Adipose tissue (tissue), 3 donors: ENCODE results near the gene PARD3. TPM values are rescaled to one million over a fixed set of nuclear protein-coding genes. Genes with fewer than 3 reads are reported as not detected.

Experiments
- H3K27ac ChIP-seq: one replicate; pipeline ENCODE4 v1.5.1; 2013; ENCODE audit warnings: low read depth, low read length
- WGBS, 3 donors: extraction: QIAGEN DNeasy Blood & Tissue Kit; methylation state at CpG; one replicate each; pipeline ENCODE4 v1.1.7; 2013; 5-methylcytosine and 5-hydroxymethylcytosine counted together
- polyA plus RNA-seq, 3 donors: library from polyadenylated mRNA; stranded (reverse); fragments of 200-250 nt; gene quantifications; one replicate each; pipeline ENCODE4 v1.2.3, GENCODE V29; 2013
- donor health status: healthy with polysubstance abuse.
- donor health status: Bipolar disorder and iron deficiency.
- donor health status: healthy.

PARD3 gene
- polyA plus RNA-seq, 3 donors: 11.2 to 20.6 (median 17.2) TPM

DNA sequence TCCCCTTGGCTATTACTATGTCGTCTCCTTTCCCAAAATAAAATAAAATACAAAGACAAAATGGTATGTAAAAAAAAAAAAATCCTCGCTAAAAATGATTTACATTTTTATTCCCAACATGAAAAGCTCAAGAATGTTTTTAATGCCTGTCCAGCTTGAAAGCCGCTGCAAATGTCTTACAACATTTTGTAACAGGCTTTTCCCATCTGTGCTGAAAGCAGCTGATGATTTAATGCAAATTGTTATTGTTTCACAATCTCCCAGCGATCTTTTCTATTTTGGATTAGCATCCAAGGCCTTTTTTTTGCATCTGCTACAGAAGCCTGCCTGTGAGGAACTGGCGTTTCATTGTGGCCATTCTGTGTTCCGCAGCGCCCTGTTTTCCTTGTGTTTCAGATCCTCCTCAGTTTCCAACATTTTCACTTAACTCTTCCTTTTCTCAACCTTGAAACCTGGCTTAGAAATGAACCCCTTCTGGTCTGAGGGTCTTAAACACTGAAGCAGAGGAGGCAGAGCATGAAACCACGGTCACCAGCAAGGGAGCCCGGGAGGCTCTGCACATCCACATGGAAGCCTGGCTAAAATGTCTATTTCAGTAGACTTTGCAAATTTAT is 712.1 kb downstream of the PARD3 start:
- peak overlapping the region; percentile 67 for H3K27ac ChIP-seq
- 54 to 80% (median 64%) methylated on average over 9 of the region's 9 CpGs for WGBS, 3 donors

- peak overlapping the region; percentile 30 for H3K27ac ChIP-seq
- 50 to 80% (median 51%) methylated on average over 15 of the region's 15 CpGs for WGBS, 3 donors
Observed at GRCh38 chr10:34102237-34102673, 712.8 kb downstream of the PARD3 start.

GRCh38 chr10:34101001-34101400 is 714.1 kb downstream of the PARD3 start:
- 88 to 92% (median 92%) methylated on average over 5 of the region's 5 CpGs for WGBS, 3 donors
- H3K27ac ChIP-seq: no peak overlapping the region

DNA sequence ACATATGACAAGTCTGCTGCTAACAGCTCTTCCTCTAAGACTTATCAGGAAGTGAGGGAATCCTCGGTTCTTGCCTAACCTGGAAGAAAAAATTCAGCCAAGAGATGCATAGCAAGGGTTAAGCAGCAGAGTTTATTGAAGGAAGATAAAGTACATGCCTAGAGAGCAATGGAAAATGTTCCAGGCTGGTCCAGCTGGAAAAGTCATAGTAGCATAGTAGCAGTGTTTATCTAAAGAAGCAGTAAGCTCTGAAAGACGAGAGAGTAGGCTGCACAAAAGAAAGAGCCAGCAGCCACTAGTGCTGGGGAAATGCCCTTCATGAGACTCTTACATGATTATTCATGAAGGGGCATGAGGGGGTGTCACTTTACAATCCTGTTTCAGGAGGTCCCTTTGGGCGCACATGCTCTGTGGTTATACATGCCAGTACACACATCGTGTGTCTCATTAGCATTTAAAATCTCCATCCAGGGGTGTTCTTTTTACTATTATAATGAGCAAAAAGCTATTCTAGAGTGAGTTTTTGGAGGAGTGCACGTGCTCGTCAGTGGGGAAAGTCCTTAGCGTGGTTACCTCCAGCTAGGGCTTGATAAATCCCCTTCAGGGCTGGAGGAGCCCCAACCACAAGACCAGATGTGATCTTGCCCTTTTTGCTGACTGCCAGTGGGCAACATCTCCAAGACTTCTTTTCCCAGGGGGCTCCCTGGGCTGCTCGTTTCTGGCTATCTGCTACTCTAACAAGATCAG is 716.1 kb downstream of the PARD3 start:
- 80 to 82% (median 81%) methylated on average over 8 of the region's 8 CpGs for WGBS, 3 donors

GRCh38 chr10:34097682-34098081 is 717.4 kb downstream of the PARD3 start:
- H3K27ac ChIP-seq: no peak overlapping the region

More for the DNA sequence above, 716.1 kb downstream of the PARD3 start:
- H3K27ac ChIP-seq: no peak overlapping the region

- no peak overlapping the region for H3K27ac ChIP-seq
Observed at GRCh38 chr10:34094961-34095360, 720.1 kb downstream of the PARD3 start.

- WGBS, 3 donors: 86 to 94% (median 94%) methylated on average over 7 of the region's 7 CpGs
- H3K27ac ChIP-seq: no peak overlapping the region
Observed at GRCh38 chr10:34094146-34094696, 720.9 kb downstream of the PARD3 start.

GRCh38 chr10:34092891-34093290 is 722.2 kb downstream of the PARD3 start:
- no peak overlapping the region for H3K27ac ChIP-seq
- WGBS, 3 donors: 83 to 98% (median 94%) methylated on average over 1 of the region's 1 CpG

DNA sequence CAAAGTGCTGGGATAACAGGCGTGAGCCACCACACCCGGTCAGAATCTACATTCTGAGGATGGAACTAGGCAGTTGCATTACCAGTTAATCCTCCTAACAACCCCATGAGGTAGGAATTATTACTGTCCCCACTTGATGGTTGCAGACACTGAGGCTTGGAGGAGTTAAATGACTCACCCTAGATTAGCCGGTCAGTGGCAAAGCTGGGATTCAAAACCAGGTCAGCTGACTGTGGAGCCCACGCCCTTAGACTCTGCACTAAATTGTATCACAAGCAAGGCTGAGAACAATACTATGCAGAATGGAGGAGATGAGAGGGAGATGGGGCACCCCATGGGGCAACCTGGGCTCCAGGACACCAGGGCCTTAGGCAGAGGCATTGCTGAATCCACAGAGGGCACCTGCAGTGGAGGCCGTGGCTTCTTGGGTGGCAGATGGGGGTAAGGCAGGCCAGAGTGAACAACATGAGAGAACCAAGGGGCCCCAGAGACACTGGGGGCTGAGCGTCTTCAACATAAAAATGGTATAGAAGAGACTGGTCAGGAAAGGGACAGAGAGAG is 723.4 kb downstream of the PARD3 start:
- H3K27ac ChIP-seq: no peak overlapping the region
- 91 to 94% (median 93%) methylated on average over 6 of the region's 6 CpGs for WGBS, 3 donors

DNA sequence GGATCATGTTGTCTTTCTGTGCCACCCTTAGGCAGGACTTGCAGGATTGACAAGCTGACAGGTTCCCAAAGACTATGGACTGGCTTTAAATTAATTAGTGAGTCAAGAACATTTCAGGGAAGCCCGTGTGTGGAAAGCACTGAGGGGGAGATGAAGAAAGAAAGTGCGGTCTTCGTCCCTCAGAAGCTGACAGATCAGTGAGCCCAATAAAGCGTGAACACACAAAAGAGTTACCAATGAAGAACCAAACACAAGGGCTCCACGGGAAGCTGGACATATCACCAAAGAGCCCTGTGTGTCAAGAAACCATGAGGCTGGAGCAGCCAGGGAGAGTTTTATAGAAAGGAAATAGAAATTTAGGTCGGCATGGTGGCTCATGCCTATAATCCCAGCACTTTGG is 725.8 kb downstream of the PARD3 start:
- H3K27ac ChIP-seq: no peak overlapping the region
- 88 to 93% (median 89%) methylated on average over 6 of the region's 6 CpGs for WGBS, 3 donors

- H3K27ac ChIP-seq: no peak overlapping the region
- 92 to 97% (median 93%) methylated on average over 9 of the region's 9 CpGs for WGBS, 3 donors
Observed at GRCh38 chr10:34088208-34088794, 726.8 kb downstream of the PARD3 start.

- H3K27ac ChIP-seq: no peak overlapping the region
- 78 to 92% (median 91%) methylated on average over 3 of the region's 3 CpGs for WGBS, 3 donors
Observed at GRCh38 chr10:34087095-34087418, 728.0 kb downstream of the PARD3 start.

- no peak overlapping the region for H3K27ac ChIP-seq
- 87 to 99% (median 96%) methylated on average over 2 of the region's 2 CpGs for WGBS, 3 donors
Observed at GRCh38 chr10:34083567-34083966, 731.5 kb downstream of the PARD3 start.

DNA sequence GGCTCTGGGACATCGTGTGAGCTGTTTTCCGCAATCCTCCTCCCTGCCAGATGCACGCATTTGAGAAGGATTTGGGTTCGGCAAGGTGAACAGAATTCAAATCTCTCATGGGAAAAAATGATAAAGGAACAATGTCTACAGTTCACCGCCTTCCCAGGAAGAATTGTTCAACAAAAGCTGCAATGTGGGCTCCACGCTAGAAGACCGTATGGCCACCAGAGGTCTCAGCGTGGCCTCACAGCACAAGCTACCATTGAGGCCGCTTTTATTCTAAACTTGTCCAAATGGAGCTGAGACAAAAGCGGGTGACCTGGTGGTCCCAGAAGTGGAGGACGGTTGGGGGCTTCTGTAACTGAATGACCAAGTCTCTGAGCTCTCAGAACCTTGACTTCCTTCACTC is 733.1 kb downstream of the PARD3 start:
- H3K27ac ChIP-seq: no peak overlapping the region
- WGBS, 3 donors: 88 to 93% (median 93%) methylated on average over 11 of the region's 11 CpGs

- no peak overlapping the region for H3K27ac ChIP-seq
- 42 to 71% (median 55%) methylated on average over 6 of the region's 6 CpGs for WGBS, 3 donors
Observed at GRCh38 chr10:34081347-34081743, 733.8 kb downstream of the PARD3 start.

GRCh38 chr10:34080485-34081346 is 734.4 kb downstream of the PARD3 start:
- H3K27ac ChIP-seq: no peak overlapping the region
- WGBS, 3 donors: 68 to 80% (median 77%) methylated on average over 16 of the region's 16 CpGs

- H3K27ac ChIP-seq: no peak overlapping the region
- 89 to 95% (median 93%) methylated on average over 17 of the region's 17 CpGs for WGBS, 3 donors
Observed at GRCh38 chr10:34079702-34080484, 735.2 kb downstream of the PARD3 start.
